Astrocyte (in vitro differentiated cells and primary cell): ENCODE data around the gene ARHGEF11. TPM values are rescaled to one million over a fixed set of nuclear protein-coding genes. Genes with fewer than 3 reads are reported as not detected.

Experiments used
- DNase-seq: peaks from one replicate; pipeline ENCODE4 v3.0.0-alpha.2; 2010; ENCODE audit warnings: low read depth
- FAIRE-seq: peaks from 2 replicates; lab custom pipeline; 2011; peaks lifted over from hg19 to GRCh38; lab: Jason Lieb, UNC
- H2AFZ ChIP-seq: 2 replicates; pipeline ENCODE4 v1.6.0; 2012; ENCODE audit warnings: low read depth, low read length, inconsistent platforms
- H3K27ac ChIP-seq: 2 replicates; pipeline ENCODE4 v1.5.1; 2011; ENCODE audit warnings: low read depth, low read length, inconsistent platforms
- H3K27me3 ChIP-seq: 2 replicates; pipeline ENCODE4 v1.6.0; 2011; ENCODE audit warnings: low read length, inconsistent platforms; ENCODE audit not compliant: insufficient read depth
- H3K36me3 ChIP-seq: 2 replicates; pipeline ENCODE4 v1.5.1; 2011; ENCODE audit warnings: low read length, inconsistent platforms; ENCODE audit not compliant: insufficient read depth
- H3K4me1 ChIP-seq: 2 replicates; pipeline ENCODE4 v1.5.1; 2011; ENCODE audit warnings: low read length, inconsistent platforms; ENCODE audit not compliant: insufficient read depth
- H3K4me2 ChIP-seq: 2 replicates; pipeline ENCODE4 v1.6.0; 2012; ENCODE audit warnings: low read length, inconsistent platforms
- H3K4me3 ChIP-seq: 2 replicates; pipeline ENCODE4 v1.5.1; 2011; ENCODE audit warnings: low read depth, mild to moderate bottlenecking, low read length, inconsistent platforms; ENCODE audit not compliant: insufficient read depth
- H3K79me2 ChIP-seq: 2 replicates; pipeline ENCODE4 v1.6.0; 2012; ENCODE audit warnings: mild to moderate bottlenecking, low read length, inconsistent platforms; ENCODE audit not compliant: insufficient read depth
- H3K9ac ChIP-seq: 2 replicates; pipeline ENCODE4 v1.6.0; 2012; ENCODE audit warnings: mild to moderate bottlenecking, low read length, inconsistent platforms
- H3K9me3 ChIP-seq: 2 replicates; pipeline ENCODE4 v1.5.1; 2012; ENCODE audit warnings: low read depth, mild to moderate bottlenecking, low read length, inconsistent platforms; ENCODE audit not compliant: insufficient read depth
- H4K20me1 ChIP-seq: 2 replicates; pipeline ENCODE4 v1.6.0; 2012; ENCODE audit warnings: low read length, inconsistent platforms; ENCODE audit not compliant: insufficient read depth
- H3K27ac Mint-ChIP-seq: one replicate; pipeline ENCODE4 v1.8.0; 2021; ENCODE audit warnings: mild to moderate bottlenecking, mixed read lengths; ENCODE audit not compliant: unreplicated experiment
- H3K27me3 Mint-ChIP-seq: one replicate; pipeline ENCODE4 v1.8.0; 2021; ENCODE audit warnings: low read depth, mixed read lengths; ENCODE audit not compliant: unreplicated experiment
- H3K36me3 Mint-ChIP-seq: one replicate; pipeline ENCODE4 v1.8.0; 2021; ENCODE audit warnings: low read depth, mixed read lengths; ENCODE audit not compliant: unreplicated experiment
- H3K4me1 Mint-ChIP-seq: one replicate; pipeline ENCODE4 v1.8.0; 2021; ENCODE audit warnings: low read depth, mixed read lengths; ENCODE audit not compliant: unreplicated experiment
- H3K4me3 Mint-ChIP-seq: one replicate; pipeline ENCODE4 v1.8.0; 2021; ENCODE audit warnings: mild to moderate bottlenecking, moderate library complexity, mixed read lengths; ENCODE audit not compliant: unreplicated experiment
- H3K9me3 Mint-ChIP-seq: one replicate; pipeline ENCODE4 v1.8.0; 2021; ENCODE audit warnings: mild to moderate bottlenecking, mixed read lengths; ENCODE audit not compliant: unreplicated experiment
- EZH2 ChIP-seq: IDR thresholded peaks from 2 replicates; pipeline ENCODE4 v1.6.1; 2012; ENCODE audit warnings: mild to moderate bottlenecking, low read length, inconsistent platforms; ENCODE audit not compliant: insufficient read depth
- total RNA-seq: library from RNA; stranded (reverse); gene quantifications from 2 replicates; pipeline ENCODE4 v1.2.1, GENCODE V29; 2021
- TF ChIP-seq, protein P1 (sequence below): IDR thresholded peaks from 2 replicates; pipeline ENCODE4 v1.5.1; 2011; ENCODE audit warnings: low read depth, mild to moderate bottlenecking, inconsistent platforms, low read length, moderate library complexity; ENCODE audit not compliant: insufficient read depth

Gene ARHGEF11
- total RNA-seq, 1 donor from 2014 or later: 29.2 TPM

DNA sequence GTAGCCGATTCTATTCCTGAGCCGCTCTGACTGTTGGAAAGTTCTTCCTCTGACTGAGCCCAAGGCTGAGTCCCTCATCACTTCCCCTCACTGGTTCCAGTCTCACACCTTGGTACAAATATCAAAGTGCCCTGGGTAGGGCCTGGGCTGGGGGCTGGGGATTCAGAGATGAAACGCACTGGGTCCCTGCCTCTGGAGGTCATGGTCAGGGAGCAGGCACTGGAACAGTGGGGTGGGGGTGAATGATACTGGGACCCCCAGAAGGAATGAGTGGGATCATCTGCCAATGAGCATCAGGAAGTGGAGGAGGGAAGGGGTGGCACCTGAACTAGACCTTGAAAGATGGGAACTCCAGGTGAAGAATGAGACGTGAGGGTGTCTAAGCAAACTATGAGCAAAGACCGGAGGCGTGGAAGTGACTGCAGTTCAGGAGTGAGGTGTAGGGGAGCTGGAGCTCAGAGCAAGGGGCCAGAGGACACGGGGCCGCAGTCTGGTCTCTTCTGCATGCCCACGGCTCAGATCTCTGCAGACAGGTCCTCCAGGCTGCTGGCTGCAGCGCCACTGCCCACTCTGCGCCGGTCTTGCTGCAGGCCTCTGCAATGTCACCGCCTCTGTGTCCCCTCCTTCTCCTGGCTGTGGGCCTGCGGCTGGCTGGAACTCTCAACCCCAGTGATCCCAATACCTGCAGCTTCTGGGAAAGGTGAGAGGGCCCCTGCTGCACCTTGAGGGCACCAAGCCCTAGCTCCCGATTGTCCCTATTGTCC is 142.0 kb downstream of the ARHGEF11 start:
- Histone ChIP-seq H3K27me3 (no peaks in the 10 kb centered on the region), H3K9me3 (peaks cover 6% of the 10 kb centered on the region), H3K36me3 (no peaks in the 10 kb centered on the region), H3K79me2 (peaks cover 59% of the 10 kb centered on the region), H3K27ac (no peak overlapping the region), H3K4me3 (no peak overlapping the region), H4K20me1 (peaks cover 30% of the 10 kb centered on the region), H3K4me2 (no peak overlapping the region), H2AFZ (no peak overlapping the region), H3K4me1 (peaks cover 57% of the 10 kb centered on the region), H3K9ac (no peak overlapping the region)
- peaks cover 11% of the 10 kb centered on the region for H3K27me3 Mint-ChIP-seq
- peaks cover 3% of the 10 kb centered on the region for H3K36me3 Mint-ChIP-seq
- peaks cover 2% of the 10 kb centered on the region for H3K9me3 Mint-ChIP-seq
- TF ChIP-seq, protein P1, sequence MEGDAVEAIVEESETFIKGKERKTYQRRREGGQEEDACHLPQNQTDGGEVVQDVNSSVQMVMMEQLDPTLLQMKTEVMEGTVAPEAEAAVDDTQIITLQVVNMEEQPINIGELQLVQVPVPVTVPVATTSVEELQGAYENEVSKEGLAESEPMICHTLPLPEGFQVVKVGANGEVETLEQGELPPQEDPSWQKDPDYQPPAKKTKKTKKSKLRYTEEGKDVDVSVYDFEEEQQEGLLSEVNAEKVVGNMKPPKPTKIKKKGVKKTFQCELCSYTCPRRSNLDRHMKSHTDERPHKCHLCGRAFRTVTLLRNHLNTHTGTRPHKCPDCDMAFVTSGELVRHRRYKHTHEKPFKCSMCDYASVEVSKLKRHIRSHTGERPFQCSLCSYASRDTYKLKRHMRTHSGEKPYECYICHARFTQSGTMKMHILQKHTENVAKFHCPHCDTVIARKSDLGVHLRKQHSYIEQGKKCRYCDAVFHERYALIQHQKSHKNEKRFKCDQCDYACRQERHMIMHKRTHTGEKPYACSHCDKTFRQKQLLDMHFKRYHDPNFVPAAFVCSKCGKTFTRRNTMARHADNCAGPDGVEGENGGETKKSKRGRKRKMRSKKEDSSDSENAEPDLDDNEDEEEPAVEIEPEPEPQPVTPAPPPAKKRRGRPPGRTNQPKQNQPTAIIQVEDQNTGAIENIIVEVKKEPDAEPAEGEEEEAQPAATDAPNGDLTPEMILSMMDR: no peak
- no peak for TF ChIP-seq EZH2
- peaks cover 44% of the 10 kb centered on the region for H3K4me1 Mint-ChIP-seq
- DNase-seq (no peak), FAIRE-seq (no peak)
- no peak overlapping the region for H3K4me3 Mint-ChIP-seq
- H3K27ac Mint-ChIP-seq: no peak overlapping the region

DNA sequence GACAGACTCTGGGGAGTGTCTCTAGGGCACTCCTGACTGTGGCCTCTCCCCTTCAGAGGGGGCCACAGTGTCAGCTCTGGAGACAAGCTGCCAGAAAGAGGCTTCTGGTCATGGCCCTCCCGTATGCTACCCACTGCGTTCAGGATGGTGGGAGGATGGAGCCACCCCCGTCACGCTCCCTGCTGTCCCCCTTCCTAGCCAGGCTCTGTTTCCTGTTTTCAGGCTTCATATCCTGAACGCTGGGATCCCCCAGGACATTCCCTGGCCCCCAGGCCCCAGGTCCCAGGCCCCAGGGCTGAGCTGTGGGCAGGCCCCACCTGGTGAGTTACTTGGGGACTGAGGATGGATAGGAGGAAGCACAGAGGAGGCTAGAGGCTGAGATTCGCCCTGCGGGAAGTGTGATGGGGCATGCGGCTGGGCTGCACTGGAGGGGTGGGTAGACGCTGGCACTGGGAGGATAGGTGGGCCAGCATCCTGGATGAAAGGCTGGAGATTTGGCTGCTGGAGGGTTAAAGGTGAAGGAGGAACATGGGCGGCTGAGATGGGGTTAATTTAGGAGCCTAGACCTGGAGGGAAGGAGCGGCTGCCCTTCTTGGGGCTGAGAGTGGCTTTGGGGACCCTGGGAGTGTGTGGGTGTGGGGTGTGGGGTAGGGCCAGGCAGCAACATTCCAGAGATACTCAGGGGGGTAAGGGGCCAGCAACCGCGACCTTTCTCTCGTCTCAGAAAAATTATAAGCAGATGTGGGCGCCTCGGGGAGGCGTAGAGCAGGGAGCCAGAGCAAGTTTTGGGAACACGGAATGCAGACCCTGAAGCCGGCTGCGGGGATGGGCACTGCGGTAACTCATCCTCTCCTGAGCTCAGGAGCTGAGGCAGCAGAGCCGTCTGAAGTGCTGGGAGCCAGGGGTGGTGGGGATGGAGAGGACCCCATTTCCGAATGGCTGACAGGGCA is 143.3 kb downstream of the ARHGEF11 start:
- no peak overlapping the region for H2AFZ ChIP-seq
- H3K4me3 Mint-ChIP-seq: peak overlapping the region; percentile 27
- H3K27me3 ChIP-seq: no peaks in the 10 kb centered on the region
- peaks cover 3% of the 10 kb centered on the region for H3K9me3 Mint-ChIP-seq
- peak overlapping the region; percentile 45 for H3K4me2 ChIP-seq
- peaks cover 64% of the 10 kb centered on the region for H3K4me1 ChIP-seq
- H3K36me3 ChIP-seq: no peaks in the 10 kb centered on the region
- H3K79me2 ChIP-seq: peaks cover 68% of the 10 kb centered on the region
- H3K27ac ChIP-seq: no peak overlapping the region
- H3K9ac ChIP-seq: peak overlapping the region; percentile 24
- H3K36me3 Mint-ChIP-seq: peaks cover 5% of the 10 kb centered on the region
- TF ChIP-seq, protein P1: no peak
- no peak for TF ChIP-seq EZH2
- DNase-seq: no peak
- no peak for FAIRE-seq
- H4K20me1 ChIP-seq: peaks cover 30% of the 10 kb centered on the region
- H3K4me1 Mint-ChIP-seq: peaks cover 51% of the 10 kb centered on the region
- peak overlapping the region; percentile 18 for H3K27ac Mint-ChIP-seq
- H3K27me3 Mint-ChIP-seq: peaks cover 11% of the 10 kb centered on the region
- peaks cover 6% of the 10 kb centered on the region for H3K9me3 ChIP-seq
- no peak overlapping the region for H3K4me3 ChIP-seq
